NCI-H524 treated with DMSO at 0.1 percent for 48 hours (cell line): ENCODE measurements around the gene CCNY.
"Not testable (repeated sequence)": the region's sequence is repeated elsewhere in the genome, so short reads cannot be mapped to it uniquely, and the experiment has no call there.

Source experiments
- DNase-seq: peaks from one replicate; lab custom pipeline; 2025; lab: John Stamatoyannopoulos, UW

The CCNY gene

GRCh38 chr10:35384265-35384868, 48.1 kb downstream of the CCNY start:
- no peak for DNase-seq

- DNase-seq: no peak
Observed at GRCh38 chr10:35386594-35387174, 50.4 kb downstream of the CCNY start.

GRCh38 chr10:35387768-35388167, 51.5 kb downstream of the CCNY start:
- no peak for DNase-seq

- DNase-seq: no peak
Observed at GRCh38 chr10:35388197-35388596, 51.9 kb downstream of the CCNY start.

GRCh38 chr10:35388682-35389081, 52.4 kb downstream of the CCNY start:
- no peak for DNase-seq

- no peak for DNase-seq
Observed at GRCh38 chr10:35390161-35390840, 54.0 kb downstream of the CCNY start.

GRCh38 chr10:35390843-35391152, 54.5 kb downstream of the CCNY start:
- DNase-seq: no peak

- DNase-seq: no peak
Observed at GRCh38 chr10:35391153-35391953, 55.0 kb downstream of the CCNY start.

GRCh38 chr10:35391954-35392262, 55.6 kb downstream of the CCNY start:
- no peak for DNase-seq

GRCh38 chr10:35392482-35393228, 56.3 kb downstream of the CCNY start:
- no peak for DNase-seq

GRCh38 chr10:35394411-35394851, 58.1 kb downstream of the CCNY start:
- no peak for DNase-seq

GRCh38 chr10:35394934-35395333, 58.6 kb downstream of the CCNY start:
- no peak for DNase-seq

- no peak for DNase-seq
Observed at GRCh38 chr10:35396560-35397434, 60.5 kb downstream of the CCNY start.

GRCh38 chr10:35397953-35398352, 61.6 kb downstream of the CCNY start:
- no peak for DNase-seq

GRCh38 chr10:35398355-35398754, 62.0 kb downstream of the CCNY start:
- no peak for DNase-seq

- no peak for DNase-seq
Observed at GRCh38 chr10:35398908-35399307, 62.6 kb downstream of the CCNY start.

GRCh38 chr10:35399414-35400009, 63.2 kb downstream of the CCNY start:
- no peak for DNase-seq

GRCh38 chr10:35400595-35401268, 64.4 kb downstream of the CCNY start:
- DNase-seq: no peak

- not testable (repeated sequence) for DNase-seq
Observed at GRCh38 chr10:35403491-35403890, 67.2 kb downstream of the CCNY start.

- not testable (repeated sequence) for DNase-seq
Observed at GRCh38 chr10:35404077-35404476, 67.8 kb downstream of the CCNY start.
